Astrocyte of the spinal cord (primary cell): ENCODE data around the gene NDOR1.

Source experiments
- DNase-seq: peaks from one replicate; pipeline ENCODE4 v3.0.0; 2011; ENCODE audit warnings: low read depth, low spot score
- H3K4me3 ChIP-seq: 2 replicates; pipeline ENCODE4 v1.5.1; 2011; ENCODE audit warnings: low read depth, mild to moderate bottlenecking, low read length, moderate library complexity
- in situ Hi-C: cut with HindIII; loops from 2 replicates; pipeline ENCODE4 v1.10.0; 2017; ENCODE audit warnings: low sequenced_read_pairs
- TF ChIP-seq, protein P1 (sequence below): IDR thresholded peaks from 2 replicates; pipeline ENCODE4 v1.5.1; 2012; ENCODE audit warnings: low read depth, mild to moderate bottlenecking, low read length, inconsistent platforms

The NDOR1 gene

DNA sequence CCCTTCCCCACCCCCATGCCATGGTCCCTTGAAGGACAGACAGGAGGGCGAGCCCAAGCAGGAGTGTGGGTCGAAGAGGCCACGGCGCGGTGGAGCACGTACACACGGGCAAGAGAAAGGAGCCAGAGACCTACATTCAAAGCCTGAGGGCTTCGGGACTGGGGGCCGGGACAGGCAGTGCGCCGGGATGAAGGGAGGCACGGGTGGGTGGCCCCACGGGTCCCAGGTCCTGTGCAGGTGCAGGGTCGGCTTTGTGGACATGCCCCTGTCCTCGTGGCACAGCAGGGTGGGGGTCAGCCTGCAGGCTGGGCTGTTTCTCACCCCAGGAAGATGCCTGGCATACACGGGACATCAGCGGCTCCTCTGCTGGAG, 45.5 kb upstream of the NDOR1 start:
- H3K4me3 ChIP-seq: no peak overlapping the region
- in situ Hi-C loops: no loop called here
- no peak for DNase-seq
- TF ChIP-seq, protein P1, sequence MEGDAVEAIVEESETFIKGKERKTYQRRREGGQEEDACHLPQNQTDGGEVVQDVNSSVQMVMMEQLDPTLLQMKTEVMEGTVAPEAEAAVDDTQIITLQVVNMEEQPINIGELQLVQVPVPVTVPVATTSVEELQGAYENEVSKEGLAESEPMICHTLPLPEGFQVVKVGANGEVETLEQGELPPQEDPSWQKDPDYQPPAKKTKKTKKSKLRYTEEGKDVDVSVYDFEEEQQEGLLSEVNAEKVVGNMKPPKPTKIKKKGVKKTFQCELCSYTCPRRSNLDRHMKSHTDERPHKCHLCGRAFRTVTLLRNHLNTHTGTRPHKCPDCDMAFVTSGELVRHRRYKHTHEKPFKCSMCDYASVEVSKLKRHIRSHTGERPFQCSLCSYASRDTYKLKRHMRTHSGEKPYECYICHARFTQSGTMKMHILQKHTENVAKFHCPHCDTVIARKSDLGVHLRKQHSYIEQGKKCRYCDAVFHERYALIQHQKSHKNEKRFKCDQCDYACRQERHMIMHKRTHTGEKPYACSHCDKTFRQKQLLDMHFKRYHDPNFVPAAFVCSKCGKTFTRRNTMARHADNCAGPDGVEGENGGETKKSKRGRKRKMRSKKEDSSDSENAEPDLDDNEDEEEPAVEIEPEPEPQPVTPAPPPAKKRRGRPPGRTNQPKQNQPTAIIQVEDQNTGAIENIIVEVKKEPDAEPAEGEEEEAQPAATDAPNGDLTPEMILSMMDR: no peak

DNA sequence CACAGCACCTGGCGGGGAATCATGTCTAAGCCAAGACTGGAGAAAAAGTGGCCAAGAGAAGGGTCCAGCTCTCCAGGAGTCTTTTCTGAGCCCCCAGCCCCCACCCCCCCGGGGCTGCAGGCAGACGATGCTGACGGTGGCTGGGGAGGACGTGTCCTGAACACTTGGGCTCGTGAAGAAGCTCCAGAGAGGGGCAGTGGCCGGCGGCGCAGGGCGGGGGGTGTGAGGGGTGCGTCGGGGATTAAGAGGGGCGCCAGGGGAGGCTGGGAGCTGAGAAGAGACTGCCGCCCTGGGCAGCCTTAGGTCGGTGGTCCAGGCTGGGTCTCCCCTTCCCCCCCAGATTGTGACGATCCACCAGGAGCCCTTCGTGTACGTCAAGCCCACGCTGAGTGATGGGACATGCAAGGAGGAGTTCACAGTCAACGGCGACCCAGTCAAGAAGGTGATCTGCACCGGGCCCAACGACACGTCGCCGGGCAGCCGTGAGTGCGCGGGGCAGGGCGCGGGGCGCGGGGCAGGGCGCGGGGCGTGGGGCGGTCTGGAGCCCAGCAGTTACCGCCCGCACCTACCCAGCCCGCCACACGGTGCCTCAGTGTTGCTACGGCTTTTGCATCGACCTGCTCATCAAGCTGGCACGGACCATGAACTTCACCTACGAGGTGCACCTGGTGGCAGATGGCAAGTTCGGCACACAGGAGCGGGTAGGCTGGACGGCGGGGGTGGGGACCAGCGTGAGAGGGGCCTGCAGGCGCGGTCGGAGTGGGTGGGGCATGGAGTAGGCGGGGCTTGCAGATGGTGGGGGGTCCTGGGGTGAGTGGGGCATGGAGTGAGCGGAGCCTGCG, 44.6 kb upstream of the NDOR1 start:
- DNase-seq: no peak
- no peak overlapping the region for H3K4me3 ChIP-seq
- TF ChIP-seq, protein P1: no peak
- in situ Hi-C loops: no loop called here

DNA sequence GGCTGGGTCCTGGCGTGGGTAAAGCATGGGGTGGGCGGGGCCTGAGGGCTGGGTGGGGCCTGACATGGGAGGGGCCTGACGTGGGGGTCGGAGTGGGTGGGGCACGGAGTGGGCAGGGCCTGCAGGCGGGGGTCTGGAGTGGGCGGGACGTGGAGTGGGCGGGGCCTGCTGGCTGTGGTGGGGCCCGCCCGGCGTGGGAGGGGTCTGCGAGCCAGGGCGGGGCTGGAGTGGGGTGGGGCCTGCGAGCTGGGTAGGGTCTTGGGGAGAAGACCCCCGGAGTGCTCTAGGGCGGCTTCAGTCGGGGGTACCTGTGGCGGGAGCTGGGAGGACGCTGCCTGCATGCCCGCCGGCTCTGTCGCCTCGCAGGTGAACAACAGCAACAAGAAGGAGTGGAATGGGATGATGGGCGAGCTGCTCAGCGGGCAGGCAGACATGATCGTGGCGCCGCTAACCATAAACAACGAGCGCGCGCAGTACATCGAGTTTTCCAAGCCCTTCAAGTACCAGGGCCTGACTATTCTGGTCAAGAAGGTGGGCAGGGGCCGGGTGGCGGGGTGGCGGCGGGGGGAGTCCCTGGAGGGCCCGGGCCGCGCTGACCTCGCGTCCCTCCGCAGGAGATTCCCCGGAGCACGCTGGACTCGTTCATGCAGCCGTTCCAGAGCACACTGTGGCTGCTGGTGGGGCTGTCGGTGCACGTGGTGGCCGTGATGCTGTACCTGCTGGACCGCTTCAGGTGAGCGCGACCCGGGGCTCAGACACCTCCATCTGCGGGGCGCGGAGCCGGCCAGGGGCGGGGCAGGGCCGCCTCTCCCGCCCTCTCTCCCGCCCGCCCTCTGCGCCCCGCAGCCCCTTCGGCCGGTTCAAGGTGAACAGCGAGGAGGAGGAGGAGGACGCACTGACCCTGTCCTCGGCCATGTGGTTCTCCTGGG, 43.7 kb upstream of the NDOR1 start:
- DNase-seq: no peak
- H3K4me3 ChIP-seq: no peak overlapping the region
- in situ Hi-C loops: no loop called here
- TF ChIP-seq, protein P1: no peak

DNA sequence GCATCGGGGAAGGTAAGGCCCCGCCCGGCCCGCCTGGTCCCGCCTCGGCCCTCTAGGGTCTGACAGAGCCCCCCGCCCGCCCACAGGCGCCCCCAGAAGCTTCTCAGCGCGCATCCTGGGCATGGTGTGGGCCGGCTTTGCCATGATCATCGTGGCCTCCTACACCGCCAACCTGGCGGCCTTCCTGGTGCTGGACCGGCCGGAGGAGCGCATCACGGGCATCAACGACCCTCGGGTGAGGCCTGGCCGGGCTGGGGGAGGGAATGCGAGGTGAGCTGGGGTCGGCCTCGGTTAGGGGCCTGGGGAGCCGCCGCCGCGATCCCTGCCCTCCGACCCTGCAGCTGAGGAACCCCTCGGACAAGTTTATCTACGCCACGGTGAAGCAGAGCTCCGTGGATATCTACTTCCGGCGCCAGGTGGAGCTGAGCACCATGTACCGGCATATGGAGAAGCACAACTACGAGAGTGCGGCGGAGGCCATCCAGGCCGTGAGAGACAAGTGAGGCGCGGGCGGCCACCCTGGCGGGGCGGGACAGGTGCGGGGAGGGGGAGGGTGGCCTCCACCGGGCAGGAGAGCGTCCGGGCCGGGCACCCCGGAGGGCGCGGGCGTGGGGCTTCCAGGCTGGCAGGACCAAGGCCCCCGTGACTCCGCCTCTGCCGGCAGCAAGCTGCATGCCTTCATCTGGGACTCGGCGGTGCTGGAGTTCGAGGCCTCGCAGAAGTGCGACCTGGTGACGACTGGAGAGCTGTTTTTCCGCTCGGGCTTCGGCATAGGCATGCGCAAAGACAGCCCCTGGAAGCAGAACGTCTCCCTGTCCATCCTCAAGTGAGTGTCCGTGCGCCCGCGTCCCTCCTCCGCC, 42.8 kb upstream of the NDOR1 start:
- DNase-seq: no peak
- TF ChIP-seq, protein P1: no peak
- H3K4me3 ChIP-seq: no peak overlapping the region
- in situ Hi-C loops: no loop called here

DNA sequence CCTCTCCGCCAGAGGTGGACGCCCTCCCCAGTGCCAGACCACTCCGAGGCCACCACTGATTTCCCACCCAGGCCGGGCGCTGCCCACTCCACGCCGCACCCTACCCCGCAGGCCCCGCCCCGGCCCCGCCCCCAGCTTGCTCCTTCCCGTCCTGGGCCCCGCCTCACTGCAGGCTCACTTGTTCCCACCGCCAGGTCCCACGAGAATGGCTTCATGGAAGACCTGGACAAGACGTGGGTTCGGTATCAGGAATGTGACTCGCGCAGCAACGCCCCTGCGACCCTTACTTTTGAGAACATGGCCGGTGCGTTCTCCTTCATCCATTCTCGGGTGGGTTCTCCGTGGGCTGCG, 42.2 kb upstream of the NDOR1 start:
- H3K4me3 ChIP-seq: no peak overlapping the region
- TF ChIP-seq, protein P1: no peak
- DNase-seq: no peak
- in situ Hi-C loops: no loop called here

DNA sequence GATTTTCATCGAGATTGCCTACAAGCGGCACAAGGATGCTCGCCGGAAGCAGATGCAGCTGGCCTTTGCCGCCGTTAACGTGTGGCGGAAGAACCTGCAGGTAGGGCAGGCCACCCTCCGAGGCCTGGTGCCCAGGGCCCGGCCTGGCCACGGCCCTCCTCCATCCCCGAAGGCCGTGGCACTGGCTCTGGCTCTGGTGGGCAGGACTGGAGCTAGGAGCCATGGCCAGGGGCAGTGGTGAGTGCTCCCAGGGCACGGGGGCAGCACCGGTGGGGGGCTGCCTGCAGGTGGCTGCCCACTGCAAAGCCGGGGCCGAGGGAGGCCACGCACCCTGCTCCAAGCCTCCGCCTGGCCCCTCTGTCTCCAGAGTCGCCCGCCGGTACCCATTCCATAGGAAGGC, 41.7 kb upstream of the NDOR1 start:
- no peak for DNase-seq
- no peak overlapping the region for H3K4me3 ChIP-seq
- in situ Hi-C loops: no loop called here
- TF ChIP-seq, protein P1: no peak
